Type B pancreatic cell (in vitro differentiated cells): ENCODE results near the gene CELSR1. TPM values are rescaled to one million over a fixed set of nuclear protein-coding genes. Genes with fewer than 3 reads are reported as not detected.

ENCODE experiments used
- DNase-seq: peaks from one replicate; pipeline ENCODE4 v3.0.0; 2021; ENCODE audit warnings: mixed read lengths; ENCODE audit not compliant: unreplicated experiment; ENCODE audit errors: extremely low spot score
- H3K27ac Mint-ChIP-seq: 2 replicates; pipeline ENCODE4 v1.8.0; 2021; ENCODE audit warnings: mild to moderate bottlenecking, mixed read lengths
- H3K27me3 Mint-ChIP-seq: 2 replicates; pipeline ENCODE4 v1.8.0; 2021; ENCODE audit warnings: mixed read lengths
- H3K36me3 Mint-ChIP-seq: 2 replicates; pipeline ENCODE4 v1.8.0; 2021; ENCODE audit warnings: mixed read lengths
- H3K4me1 Mint-ChIP-seq: one replicate; pipeline ENCODE4 v1.8.0; 2021; ENCODE audit warnings: mixed read lengths; ENCODE audit not compliant: unreplicated experiment
- H3K4me3 Mint-ChIP-seq: 2 replicates; pipeline ENCODE4 v1.8.0; 2021; ENCODE audit warnings: mild to moderate bottlenecking, mixed read lengths
- H3K9me3 Mint-ChIP-seq: 2 replicates; pipeline ENCODE4 v1.8.0; 2021; ENCODE audit warnings: mixed read lengths
- CTCF ChIP-seq: fragments of 200-600 bp; sonication (generic); conservative IDR thresholded peaks from 2 replicates; pipeline ENCODE4 v1.5.0; 2021; ENCODE audit warnings: antibody characterized with exemption, mild to moderate bottlenecking
- total RNA-seq: library from RNA; stranded (reverse); gene quantifications from 2 replicates; pipeline ENCODE4 v1.2.1, GENCODE V29; 2021; ENCODE audit warnings: low replicate concordance

The CELSR1 gene
- total RNA-seq, 1 donor from 2014 or later, result 27.8 TPM

- no peaks in the 10 kb centered on the region for H3K9me3 Mint-ChIP-seq
- H3K4me1 Mint-ChIP-seq, result peaks cover 23% of the 10 kb centered on the region
- peaks cover 14% of the 10 kb centered on the region for H3K36me3 Mint-ChIP-seq
- no peak for DNase-seq
- TF ChIP-seq CTCF, result no peak
- no peak overlapping the region for H3K27ac Mint-ChIP-seq
- peaks cover 13% of the 10 kb centered on the region for H3K27me3 Mint-ChIP-seq
- H3K4me3 Mint-ChIP-seq, result no peak overlapping the region
Measured at GRCh38 chr22:46466255-46466676, 71.2 kb downstream of the CELSR1 start.

GRCh38 chr22:46465793-46466192, 71.6 kb downstream of the CELSR1 start:
- Mint-ChIP-seq H3K4me3 (no peak overlapping the region), H3K27ac (peak overlapping the region; percentile 43), H3K4me1 (peaks cover 28% of the 10 kb centered on the region), H3K9me3 (no peaks in the 10 kb centered on the region), H3K27me3 (peaks cover 13% of the 10 kb centered on the region), H3K36me3 (peaks cover 14% of the 10 kb centered on the region)
- DNase-seq, result no peak
- TF ChIP-seq CTCF, result no peak

- H3K27me3 Mint-ChIP-seq, result peaks cover 13% of the 10 kb centered on the region
- H3K4me1 Mint-ChIP-seq, result peaks cover 30% of the 10 kb centered on the region
- H3K4me3 Mint-ChIP-seq, result no peak overlapping the region
- TF ChIP-seq CTCF, result no peak
- H3K9me3 Mint-ChIP-seq, result no peaks in the 10 kb centered on the region
- no peak for DNase-seq
- peaks cover 14% of the 10 kb centered on the region for H3K36me3 Mint-ChIP-seq
- H3K27ac Mint-ChIP-seq, result peak overlapping the region; percentile 43
Measured at GRCh38 chr22:46465345-46465720, 72.1 kb downstream of the CELSR1 start.

GRCh38 chr22:46464701-46465344, 72.6 kb downstream of the CELSR1 start:
- H3K27ac Mint-ChIP-seq, result peak overlapping the region; percentile 72
- H3K27me3 Mint-ChIP-seq, result peaks cover 13% of the 10 kb centered on the region
- DNase-seq, result no peak
- H3K4me1 Mint-ChIP-seq, result peaks cover 35% of the 10 kb centered on the region
- no peaks in the 10 kb centered on the region for H3K9me3 Mint-ChIP-seq
- H3K36me3 Mint-ChIP-seq, result peaks cover 14% of the 10 kb centered on the region
- H3K4me3 Mint-ChIP-seq, result peak overlapping the region; percentile 52
- TF ChIP-seq CTCF, result no peak

- TF ChIP-seq CTCF, result no peak
- no peaks in the 10 kb centered on the region for H3K9me3 Mint-ChIP-seq
- H3K27me3 Mint-ChIP-seq, result peaks cover 13% of the 10 kb centered on the region
Measured at GRCh38 chr22:46464296-46464695, 73.1 kb downstream of the CELSR1 start.

More at GRCh38 chr22:46464296-46464695, 73.1 kb downstream of the CELSR1 start:
- Mint-ChIP-seq H3K4me1 (peaks cover 40% of the 10 kb centered on the region), H3K4me3 (no peak overlapping the region), H3K36me3 (peaks cover 14% of the 10 kb centered on the region), H3K27ac (no peak overlapping the region)
- DNase-seq, result no peak
